GM18868 (cell line): ENCODE results near the gene UTS2B.

Experiments used
- ATAC-seq: cut with Tn5 transposase; IDR thresholded peaks from one replicate; pipeline ENCODE4 v1.9.1; 2021; ENCODE audit warnings: mild to moderate bottlenecking, moderate library complexity; ENCODE audit not compliant: unreplicated experiment

UTS2B gene

GRCh38 chr3:191353022-191353777 is 22.9 kb upstream of the UTS2B start:
- ATAC-seq: no peak

- ATAC-seq: no peak
Measured at GRCh38 chr3:191352014-191352413, 21.7 kb upstream of the UTS2B start.

GRCh38 chr3:191350396-191351090 is 20.2 kb upstream of the UTS2B start:
- no peak for ATAC-seq

GRCh38 chr3:191348098-191348497 is 17.8 kb upstream of the UTS2B start:
- no peak for ATAC-seq

- ATAC-seq: no peak
Measured at GRCh38 chr3:191347228-191347627, 16.9 kb upstream of the UTS2B start.

- ATAC-seq: no peak
Measured at GRCh38 chr3:191345334-191345733, 15.0 kb upstream of the UTS2B start.

GRCh38 chr3:191343913-191344312 is 13.6 kb upstream of the UTS2B start:
- no peak for ATAC-seq

GRCh38 chr3:191343115-191343514 is 12.8 kb upstream of the UTS2B start:
- ATAC-seq: no peak

GRCh38 chr3:191342411-191342810 is 12.1 kb upstream of the UTS2B start:
- no peak for ATAC-seq

GRCh38 chr3:191342006-191342405 is 11.7 kb upstream of the UTS2B start:
- ATAC-seq: no peak

GRCh38 chr3:191340966-191341365 is 10.6 kb upstream of the UTS2B start:
- no peak for ATAC-seq

- no peak for ATAC-seq
Measured at GRCh38 chr3:191340351-191340750, 10.0 kb upstream of the UTS2B start.

- no peak for ATAC-seq
Measured at GRCh38 chr3:191339316-191339917, 9.1 kb upstream of the UTS2B start.

- no peak for ATAC-seq
Measured at GRCh38 chr3:191338177-191338488, 7.8 kb upstream of the UTS2B start.

GRCh38 chr3:191336833-191337232 is 6.5 kb upstream of the UTS2B start:
- no peak for ATAC-seq

GRCh38 chr3:191334346-191334893 is 4.1 kb upstream of the UTS2B start:
- no peak for ATAC-seq

GRCh38 chr3:191333298-191333880 is 3.1 kb upstream of the UTS2B start:
- ATAC-seq: no peak

- ATAC-seq: no peak
Measured at GRCh38 chr3:191331388-191331787, 1.1 kb upstream of the UTS2B start.

- no peak for ATAC-seq
Measured at GRCh38 chr3:191330530-191331048, 263 bp upstream of the UTS2B start.

- peak; percentile 84 for ATAC-seq
Measured at GRCh38 chr3:191328962-191329653, 1.2 kb downstream of the UTS2B start, which contains the start of gene CCDC50. Gene CCDC50, plus strand, starts transcription at chr3:191329394. Its CDS starts 281 bp downstream, at chr3:191329675.
